ENCODE data around the gene OBP2A.
"Not testable (repeated sequence)": the region's sequence is repeated elsewhere in the genome, so short reads cannot be mapped to it uniquely, and the experiment has no call there.

OBP2A gene

DNA sequence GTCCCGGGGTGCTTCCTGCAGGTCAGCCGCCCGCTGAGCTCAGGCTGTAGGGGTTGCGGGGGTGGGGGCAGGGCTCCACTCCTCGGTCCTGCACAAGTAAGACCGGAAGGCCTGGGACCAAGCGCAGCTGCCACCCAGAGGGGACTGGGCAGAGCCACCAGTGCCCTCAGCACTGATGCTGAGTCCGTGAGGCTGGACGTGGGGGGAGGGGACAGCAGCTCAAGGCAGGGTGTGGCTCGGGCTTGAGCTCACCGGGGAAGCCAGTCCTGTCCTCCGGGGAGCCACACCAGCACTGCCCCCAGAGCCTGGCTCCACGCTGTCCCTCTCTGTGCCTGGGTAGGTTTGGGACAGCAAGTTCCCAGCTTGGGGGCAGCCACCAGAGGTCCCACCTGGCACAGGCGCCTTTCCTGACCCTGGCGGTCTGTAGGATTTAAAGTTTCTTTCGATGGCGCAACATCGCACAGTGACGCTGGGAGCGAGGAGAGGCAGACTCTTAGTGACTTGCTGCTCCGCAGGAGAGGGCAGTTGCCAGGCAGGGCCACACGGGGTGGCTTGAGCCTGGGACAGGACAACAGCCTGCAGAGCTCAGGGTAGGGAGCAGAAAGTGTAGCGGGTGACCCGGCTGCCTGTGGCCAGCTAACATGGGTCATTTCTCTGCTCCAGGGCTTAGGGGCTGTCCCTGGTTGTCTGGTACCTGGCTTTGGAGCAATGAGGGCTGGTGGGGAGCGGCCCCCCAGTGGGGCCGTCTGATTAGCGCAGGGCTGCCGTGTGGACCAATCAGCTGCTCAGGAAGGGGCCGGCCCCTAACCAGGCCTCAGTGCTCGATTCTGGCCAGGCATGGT, 19.0 kb upstream of the OBP2A start:
- no peak for DNase-seq (ENCODE audit: low read depth in 2 of 2)

DNA sequence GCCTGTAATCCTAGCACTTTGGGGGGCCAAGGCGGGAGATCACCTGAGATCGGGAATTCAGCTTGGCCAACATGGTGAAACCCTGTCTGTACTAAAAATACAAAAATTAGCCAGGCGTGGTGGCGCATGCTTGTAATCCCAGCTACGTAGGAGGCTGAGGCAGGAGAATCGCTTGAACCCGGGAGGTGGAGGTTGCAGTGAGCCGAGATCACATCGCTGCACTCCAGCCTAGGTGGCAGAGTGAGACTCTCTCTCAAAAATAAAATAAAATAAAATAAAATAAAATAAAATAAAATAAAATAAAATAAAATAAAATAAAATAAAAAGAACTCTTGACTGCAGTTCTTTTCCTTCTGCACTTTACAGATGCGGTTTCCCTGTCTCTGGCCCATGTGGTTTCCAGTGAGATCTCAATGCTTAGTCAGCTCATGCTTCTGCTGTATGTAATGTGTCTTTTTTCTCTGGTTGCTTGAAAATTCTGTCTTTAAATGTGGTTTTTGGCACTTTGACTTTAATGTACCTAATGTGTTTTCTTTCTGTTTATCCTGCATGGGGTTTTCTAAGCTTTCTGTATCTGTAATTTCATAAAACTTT, 17.0 kb upstream of the OBP2A start:
- DNase-seq (ENCODE audit: low read depth in 2 of 2): not testable (repeated sequence)

DNA sequence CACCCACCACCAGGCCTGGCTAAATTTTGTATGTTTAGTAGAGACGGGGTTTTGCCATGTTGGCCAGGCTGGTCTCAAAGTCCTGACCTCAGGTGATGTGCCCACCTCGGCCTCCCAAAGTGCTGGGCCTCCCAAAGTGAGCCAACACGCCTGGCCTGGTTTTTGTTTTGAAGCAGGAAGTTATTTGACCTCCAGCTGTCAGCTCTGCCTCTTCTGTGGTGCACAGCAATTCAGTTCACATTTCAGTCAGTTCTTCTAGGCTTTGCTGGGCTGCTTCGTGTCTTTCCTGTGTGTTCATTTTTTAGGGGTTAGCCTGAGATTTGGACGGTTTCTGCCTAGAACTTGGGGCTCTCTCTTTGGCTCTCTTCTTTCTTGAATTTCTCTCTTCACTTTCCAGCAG, 15.8 kb upstream of the OBP2A start:
- no peak for DNase-seq (ENCODE audit: low read depth in 2 of 2)

DNA sequence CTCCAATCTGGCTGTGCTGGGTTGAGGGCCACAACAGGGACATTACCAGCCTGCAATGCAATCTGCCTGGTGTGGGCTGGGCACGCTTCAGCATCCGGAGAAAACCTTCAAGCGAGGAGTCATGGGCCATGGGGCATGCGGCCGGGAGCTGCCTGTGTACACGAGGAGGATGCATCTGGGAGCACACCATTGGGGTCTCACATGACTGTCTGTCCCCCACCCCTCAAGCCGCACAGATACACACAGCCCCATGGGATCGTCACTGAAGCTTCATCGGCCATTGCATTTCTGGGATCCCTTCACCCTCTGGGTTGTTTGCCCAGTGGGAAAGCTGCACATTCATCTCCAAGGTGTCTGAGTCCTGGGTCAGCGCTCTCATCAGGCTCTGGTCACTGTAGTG, 14.8 kb upstream of the OBP2A start:
- DNase-seq (ENCODE audit: low read depth in 2 of 2): no peak

DNA sequence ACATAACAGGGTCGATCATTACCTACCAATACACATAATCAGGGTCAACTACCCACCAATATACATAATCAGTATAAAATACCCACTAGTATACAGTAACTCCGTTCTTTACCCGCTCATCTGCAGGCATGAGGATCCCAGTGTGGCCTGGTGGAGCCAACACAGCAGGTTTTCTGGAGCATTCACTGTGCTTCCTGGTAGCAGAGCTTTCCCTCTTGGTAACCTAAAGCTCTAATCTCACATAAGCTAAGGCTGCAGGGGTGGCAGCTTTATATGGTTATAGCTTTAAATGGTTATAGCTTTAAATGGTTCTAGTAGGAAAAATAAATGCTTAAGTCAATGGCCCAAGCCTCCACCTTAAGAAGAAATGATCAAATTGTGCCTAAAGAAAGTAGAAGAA, 12.8 kb upstream of the OBP2A start:
- DNase-seq (ENCODE audit: low read depth in 2 of 2): no peak

DNA sequence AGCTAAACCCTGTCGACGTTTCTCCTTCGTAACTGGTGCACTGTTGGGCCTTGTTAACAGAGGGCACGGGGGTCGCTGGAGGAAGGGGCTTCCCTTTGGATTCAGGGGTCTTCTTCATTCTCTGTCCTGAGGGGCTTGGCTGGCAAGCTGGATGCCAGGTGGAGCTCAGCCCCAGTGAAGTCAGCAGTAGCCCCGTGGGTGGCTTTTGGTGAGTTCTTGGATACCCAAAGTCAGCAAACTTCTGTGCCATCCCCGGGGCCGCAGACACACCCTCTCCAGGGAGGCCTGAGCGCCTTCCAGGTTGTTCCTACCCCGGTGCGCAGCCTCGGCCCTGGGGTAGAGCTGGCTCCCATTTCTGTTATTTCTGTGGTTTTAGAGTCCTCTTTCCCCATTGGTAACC, 12.3 kb upstream of the OBP2A start:
- DNase-seq (ENCODE audit: low read depth in 2 of 2): no peak

DNA sequence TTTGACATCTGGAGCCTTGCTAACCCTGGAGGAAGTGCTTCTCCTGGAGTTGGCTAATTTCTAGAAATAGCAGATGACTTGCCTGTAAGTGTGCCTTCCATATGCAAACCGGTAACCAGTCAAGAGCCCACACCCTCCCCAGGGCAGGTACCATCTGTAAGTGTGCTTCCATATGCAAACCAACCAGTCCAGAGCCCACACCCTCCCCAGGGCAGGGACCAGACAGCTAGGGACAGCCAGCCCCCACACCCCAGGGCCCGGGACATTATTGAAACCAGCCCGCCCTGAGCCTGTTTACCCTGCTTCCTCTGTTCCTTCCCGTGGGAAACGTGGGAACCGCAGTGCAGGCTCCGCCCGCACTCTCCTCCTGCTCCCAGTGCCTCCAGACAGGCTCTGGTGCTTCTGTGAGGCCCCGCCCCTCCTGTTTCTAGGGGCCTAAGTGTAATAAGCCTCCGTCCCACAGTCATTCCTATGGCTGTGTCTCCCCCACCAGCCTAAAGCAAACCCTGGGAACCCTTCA, 11.7 kb upstream of the OBP2A start:
- not testable (repeated sequence) for DNase-seq (ENCODE audit: low read depth in 2 of 2)

DNA sequence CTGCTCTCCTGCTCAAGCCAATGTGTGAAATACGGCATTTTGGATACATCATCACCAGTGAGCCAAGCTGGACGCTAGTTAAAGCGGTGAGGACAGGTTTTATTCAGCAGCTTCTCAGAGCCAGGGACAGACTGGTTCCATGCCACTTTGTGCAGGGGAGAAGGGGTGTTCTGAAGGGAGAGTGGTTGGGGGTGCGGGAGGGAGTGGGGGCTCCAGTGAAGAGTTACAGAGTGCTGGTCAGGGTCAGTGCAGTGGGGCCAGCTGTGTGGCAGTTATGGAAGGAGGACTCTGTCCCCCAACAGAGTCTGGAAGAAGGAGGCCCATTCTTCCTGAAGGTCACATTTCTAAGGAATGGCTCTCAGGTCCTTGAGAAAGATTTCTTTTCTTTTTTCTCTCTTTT, 11.1 kb upstream of the OBP2A start:
- not testable (repeated sequence) for DNase-seq (ENCODE audit: low read depth in 2 of 2)

DNA sequence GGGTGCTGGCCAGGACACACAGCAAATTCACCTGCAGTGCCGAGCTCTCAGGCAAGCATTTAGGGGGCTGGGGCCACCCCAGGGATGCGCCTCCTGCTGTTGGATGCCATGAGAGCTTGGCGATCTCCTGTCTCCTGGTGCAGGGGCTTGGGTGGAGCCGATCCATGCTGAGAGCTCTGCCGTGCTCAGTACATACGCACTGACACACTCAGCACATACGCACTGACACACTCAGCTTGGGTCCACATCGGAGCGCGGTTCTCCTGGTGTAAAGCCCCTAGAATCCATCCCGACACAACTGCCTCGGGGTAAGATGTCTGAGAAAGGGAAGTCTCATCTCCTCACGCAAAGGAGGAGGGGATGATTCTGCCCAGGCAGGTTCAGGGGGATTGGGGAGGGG, 10.3 kb upstream of the OBP2A start:
- not testable (repeated sequence) for DNase-seq (ENCODE audit: low read depth in 2 of 2)

DNA sequence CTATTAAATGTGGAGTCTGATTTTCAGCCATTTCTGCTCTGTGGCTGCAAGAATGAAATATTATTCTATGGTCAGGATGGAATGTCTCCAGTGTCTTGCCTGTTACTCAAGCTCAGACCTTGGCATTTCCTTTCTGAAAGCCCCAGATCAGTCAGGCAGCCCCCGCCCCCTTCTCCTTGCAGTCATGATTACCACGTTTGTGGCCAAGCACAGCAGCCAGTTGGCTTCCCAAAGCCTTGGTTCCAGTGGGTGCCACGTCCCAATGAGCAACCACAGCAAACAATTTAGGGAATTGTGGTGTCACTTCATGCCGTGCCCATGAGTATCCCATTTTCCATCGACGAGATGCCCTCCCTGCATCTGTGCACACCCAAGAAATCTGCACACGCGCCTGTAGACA, 9.7 kb upstream of the OBP2A start:
- DNase-seq (ENCODE audit: low read depth in 2 of 2): no peak

DNA sequence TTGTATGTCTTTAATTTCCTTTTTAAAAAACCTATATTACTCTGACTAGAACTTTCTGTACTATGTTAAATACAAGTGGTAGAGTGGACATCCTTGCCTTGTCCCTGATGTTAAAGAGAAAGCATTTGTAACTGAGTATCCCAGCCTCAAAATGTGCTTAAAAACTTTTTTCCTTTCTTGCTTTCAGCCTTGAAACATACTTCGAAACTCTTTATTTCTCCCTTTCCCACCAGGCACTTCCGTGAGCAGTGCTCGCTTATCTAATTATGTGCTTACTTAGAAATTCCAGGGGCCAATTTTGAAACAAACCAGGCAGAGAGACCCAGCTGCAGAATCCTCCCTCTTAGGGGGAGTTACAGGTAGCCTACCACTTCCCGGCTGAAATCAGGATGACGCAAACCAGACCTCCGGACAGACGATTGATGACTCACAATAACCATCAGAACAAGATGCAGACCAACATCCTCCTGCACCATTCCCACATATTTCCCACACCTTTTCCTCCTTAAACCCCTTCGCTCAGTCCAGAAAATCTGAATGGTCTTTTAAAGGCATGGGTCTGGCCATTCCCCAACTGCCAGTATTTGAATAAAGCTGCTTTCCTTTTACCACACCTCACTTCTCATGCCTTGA, 2.5 kb upstream of the OBP2A start:
- DNase-seq (ENCODE audit: low read depth in 2 of 2): not testable (repeated sequence)

DNA sequence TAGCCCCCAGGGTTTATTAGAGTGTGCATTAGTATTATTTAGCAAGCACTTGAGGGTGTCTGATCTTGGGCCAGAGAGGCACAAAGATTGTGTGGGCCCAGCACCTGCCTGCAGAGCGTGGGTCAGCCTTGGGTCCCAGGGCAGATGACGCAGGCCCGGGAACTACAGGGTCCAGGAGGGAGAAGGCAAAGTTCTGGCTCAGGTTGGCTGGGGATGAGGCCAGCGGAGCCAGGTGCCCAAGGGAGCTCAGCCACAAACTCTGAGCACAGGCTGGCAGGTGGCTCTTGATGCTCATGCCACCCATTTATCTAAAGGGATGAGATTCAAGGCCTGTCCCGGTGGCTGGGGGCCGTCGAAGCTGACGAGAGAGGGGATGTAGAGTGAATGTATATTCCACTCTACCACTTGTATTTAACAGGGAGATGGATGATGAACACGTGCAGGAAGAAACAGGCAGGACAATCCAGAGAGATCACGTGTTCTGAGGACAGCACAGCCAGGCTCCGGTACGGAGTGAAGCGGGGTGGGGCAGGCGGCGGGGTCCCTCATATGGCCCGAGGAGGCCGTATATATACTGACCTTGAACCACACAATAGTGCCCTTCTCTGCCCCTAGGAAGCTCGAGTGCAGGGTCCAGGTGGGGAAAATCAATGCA, 818 bp upstream of the OBP2A start:
- DNase-seq (ENCODE audit: low read depth in 2 of 2): no peak

DNA sequence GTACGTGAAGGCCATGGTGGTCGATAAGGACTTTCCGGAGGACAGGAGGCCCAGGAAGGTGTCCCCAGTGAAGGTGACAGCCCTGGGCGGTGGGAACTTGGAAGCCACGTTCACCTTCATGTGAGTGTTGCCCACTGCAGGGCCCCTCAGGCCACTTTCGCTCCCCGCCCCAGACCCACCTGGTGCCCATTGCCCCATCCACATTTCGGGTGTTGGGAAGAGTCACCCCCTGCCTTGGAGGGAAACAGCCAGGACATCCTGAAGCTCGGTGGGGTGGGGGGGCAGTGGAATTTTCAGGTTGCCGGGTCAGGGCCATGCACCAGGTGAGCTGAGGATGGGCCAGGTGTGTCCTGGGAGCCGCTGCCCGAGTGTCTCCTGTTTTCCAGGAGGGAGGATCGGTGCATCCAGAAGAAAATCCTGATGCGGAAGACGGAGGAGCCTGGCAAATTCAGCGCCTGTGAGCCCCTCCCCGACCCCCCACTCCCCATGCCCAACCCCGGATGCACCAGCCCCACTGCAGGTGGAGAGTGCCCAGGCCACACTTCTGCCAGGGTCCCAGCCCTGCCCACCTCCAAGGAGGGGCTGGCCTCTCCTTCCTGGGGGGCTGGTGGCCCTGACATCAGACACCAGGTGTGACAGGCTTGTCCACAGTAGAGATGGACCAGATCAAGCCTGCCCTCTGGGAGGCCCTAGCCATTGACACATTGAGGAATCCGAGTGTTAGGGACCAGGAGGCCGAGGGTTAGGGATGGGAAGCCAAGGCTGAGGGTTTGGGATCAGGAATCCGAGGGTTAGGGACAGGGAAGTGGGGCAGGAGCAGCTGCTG, 1.1 kb downstream of the OBP2A start:
- not testable (repeated sequence) for DNase-seq (ENCODE audit: low read depth in 2 of 2)

DNA sequence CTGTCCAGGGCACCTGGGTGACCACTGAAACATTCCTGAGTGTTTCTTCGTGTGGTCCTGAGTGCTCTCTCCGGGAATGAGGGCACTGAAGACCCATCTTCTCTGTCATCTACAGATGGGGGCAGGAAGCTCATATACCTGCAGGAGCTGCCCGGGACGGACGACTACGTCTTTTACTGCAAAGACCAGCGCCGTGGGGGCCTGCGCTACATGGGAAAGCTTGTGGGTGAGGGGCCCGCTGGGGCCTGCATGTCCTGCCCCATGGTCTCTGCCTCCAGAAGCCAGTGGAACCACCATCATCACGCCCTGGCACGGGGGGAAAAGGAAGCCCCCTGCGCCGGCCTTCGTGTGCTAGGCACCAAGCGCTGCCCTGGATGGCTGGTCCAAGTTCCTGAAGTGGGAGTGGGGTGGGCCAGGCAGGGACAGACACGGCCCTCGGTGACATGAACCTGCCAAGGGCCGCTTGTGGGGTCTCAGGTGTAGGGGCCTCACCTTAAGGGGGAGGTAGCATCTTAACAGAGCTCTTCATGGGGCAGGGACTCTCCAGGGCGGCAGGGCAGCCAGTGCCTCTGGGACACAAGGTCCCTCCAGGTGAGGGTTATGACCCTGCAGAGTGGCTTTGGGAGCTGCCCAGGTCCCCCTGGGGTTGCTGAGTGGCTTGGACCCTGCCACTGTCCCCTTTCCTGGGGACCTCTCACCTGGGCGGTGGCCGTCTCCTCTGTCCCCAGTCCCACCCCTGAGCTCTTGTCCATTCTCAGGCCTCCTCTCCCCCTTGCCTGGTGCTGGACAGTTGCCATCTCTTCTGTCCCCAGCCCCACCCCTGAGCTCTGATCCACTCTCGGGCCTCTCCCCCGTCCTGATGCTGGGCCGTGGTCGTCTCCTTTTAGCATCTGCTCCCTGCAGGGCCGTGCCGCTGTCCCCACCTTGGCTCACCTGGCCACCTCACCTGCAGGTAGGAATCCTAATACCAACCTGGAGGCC, 2.1 kb downstream of the OBP2A start:
- no peak for DNase-seq (ENCODE audit: low read depth in 2 of 2)

DNA sequence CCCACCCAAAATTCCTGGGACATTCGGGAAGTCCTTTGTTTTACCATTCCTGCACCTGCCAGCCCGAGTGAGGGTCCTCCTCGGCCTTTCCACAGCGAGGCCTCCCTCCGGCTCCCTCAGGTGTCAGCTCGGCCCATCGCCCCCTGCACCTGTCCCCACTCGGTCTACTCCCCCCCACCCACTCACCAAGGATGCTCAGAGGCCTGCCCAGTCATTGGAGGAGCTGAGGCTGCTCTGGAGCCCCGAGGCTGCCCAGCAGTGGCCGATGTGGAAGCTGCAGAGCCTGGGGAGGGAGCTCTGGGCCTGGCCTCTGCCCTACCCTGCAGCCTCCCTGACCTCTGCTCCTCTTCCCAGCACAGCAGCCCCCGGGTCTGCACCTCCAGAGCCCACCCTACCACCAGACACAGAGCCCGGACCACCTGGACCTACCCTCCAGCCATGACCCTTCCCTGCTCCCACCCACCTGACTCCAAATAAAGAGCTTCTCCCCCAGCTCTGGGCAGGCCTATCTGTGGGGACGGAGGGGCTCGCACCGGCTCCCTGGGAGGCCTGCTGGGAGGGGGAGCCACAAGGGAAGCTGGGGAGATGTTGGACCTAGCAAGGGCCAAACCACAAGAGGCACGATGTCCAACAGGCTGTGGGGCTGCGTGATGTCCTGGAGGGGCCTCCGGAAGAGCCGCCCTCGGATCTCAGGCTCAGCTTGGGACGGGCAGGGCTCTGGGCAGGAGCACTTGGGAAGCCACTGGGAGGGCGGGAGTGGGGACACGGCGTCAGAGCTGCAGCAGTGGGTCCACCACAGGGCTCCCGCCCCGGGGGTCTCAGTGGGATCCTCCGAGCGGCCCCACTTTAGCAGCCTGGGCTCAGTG, 3.8 kb downstream of the OBP2A start:
- not testable (repeated sequence) for DNase-seq (ENCODE audit: low read depth in 2 of 2)

DNA sequence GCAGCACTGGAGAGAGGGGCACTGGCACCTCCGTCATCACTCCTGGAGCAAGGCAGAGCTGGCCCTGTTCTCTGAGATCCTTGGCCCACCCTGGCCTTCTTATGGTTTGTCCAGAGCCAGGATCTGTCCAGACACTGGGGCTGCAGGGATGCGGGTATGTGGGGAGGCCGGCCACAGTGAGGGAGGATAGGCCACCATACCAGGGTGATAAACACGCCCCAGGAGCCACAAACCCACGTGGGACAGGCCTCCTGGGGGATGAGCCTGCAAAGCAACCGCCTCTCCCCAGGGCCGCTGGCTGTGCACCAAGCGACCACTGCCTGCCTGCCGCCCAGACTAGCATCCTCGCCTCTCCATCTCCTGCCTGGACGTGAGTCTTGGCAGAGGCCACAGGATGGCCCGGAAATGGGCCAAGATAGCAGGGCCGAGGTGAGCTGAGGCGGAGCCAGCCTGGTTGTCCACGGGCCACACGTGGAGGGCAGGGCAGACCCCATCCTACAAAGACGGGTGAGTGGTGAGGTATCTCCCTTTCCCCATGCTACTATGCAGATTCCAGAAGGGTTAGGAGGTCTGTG, 4.5 kb downstream of the OBP2A start:
- DNase-seq (ENCODE audit: low read depth in 2 of 2): no peak

DNA sequence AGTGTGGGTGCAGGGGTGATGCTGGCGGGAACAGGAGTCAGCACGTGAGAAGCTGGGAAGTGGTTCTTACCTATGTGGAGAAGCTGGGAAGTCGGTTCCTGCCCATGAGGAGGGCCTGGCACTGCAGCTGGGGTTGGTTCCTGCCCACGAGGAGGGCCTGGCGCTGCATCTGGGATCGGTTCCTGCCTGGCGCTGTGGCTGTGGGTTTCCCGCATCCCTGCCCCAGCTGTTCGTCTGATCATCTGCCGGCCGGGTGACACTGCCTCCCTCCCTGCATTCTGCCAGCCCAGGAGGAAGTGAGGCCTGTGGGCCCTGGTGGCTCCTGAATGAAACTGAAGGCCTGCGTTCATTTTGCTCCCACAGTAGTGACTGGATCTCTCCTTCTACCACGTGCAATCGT, 5.1 kb downstream of the OBP2A start:
- no peak for DNase-seq (ENCODE audit: low read depth in 2 of 2)

DNA sequence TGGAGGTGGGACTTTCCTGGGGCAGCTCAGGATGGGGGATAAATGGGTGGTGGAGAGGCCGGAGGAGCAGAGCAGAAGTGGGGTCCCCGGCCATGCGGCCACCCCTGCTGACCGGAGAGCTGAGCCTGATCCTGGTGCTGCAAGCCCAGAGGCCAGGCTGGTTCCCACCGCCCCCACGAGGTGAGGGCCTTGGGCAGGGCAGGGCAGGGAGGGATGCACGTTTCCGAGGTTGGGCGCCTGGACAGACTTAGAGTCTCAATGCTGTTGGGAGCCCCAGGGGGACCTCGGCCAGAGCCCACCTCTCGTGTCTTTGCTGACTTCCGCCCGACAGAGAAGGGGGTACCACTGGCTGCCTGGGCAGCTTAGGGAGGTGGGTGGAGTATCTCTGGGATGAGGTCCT, 5.5 kb downstream of the OBP2A start:
- no peak for DNase-seq (ENCODE audit: low read depth in 2 of 2)
